ENCODE measurements around the gene PSAPL1. TPM values are rescaled to one million over a fixed set of nuclear protein-coding genes. Genes with fewer than 3 reads are reported as not detected.

Gene PSAPL1
- total and polyA plus RNA-seq, 2 of the 8 experiments (the other 6 are each of a cell fraction or from before 2014, with no cell fraction given) = 0.03 TPM; not detected in 1

DNA sequence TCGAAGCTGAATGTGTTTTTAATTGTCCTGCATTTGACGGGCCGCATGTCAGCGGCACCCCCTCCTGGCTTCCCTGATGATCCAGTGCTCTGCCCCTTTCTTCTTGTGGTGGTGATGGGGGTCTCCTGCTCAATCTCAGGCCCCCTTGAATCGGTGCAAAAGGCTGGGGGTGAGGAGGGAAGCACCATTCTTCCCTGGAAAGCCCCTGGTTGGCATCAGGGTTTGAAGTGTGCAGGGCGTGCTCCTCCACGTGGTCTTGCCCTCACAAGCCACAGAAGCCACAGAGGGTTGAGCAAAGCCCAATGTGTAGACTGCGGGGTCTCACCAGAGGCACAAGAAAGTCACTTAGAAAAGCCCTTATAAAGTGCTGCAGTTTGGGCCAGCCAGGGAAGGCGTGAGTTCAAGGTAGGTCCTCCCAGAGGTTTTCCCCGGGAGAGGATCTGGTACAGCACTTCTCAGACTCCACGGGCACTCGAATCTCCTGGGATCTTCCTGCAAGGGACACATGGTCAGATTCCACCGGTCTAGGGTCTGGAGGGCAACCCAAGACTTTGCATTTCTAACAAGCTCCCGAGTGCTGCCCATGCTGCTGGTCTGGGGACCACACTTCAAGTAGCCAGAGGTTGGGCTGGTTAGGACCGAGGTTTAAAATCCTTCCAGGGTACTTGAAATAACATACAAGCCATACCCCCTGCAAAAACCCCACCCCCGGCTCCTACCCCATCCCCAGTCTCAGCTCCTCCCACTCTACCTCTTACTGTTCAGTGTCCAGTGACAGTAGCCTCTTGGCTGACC, 35.1 kb downstream of the PSAPL1 start:
- Histone ChIP-seq H4K8ac (ENCODE audit: extremely low read depth, insufficient read depth, low read length) (no peak overlapping the region), H4K20me1 (replicated peaks in 1 of 2; ENCODE audit: control insufficient read depth in 1 of 2, insufficient read depth in 2 of 2, low read length in 2 of 2) (peaks cover 0 to 2% of the 10 kb centered on the region in 2 experiments), H3K9me3 (ENCODE audit: insufficient read depth in 2 of 2, low read depth in 1 of 2, low read length in 1 of 2) (no peaks in the 10 kb centered on the region), H3K36me3 (ENCODE audit: control insufficient read depth in 2 of 4, insufficient read depth in 4 of 4, low read length in 3 of 4) (no peaks in the 10 kb centered on the region), H2AK5ac (ENCODE audit: low read depth, low read length) (no peak overlapping the region), H2BK20ac (ENCODE audit: low read length) (no peak overlapping the region), H3K56ac (replicated peaks; ENCODE audit: insufficient read length, low read depth, low read length) (no peak overlapping the region), H3K4me3 (ENCODE audit: extremely low read depth in 1 of 4, insufficient read depth in 2 of 4, low read depth in 3 of 4, low read length in 4 of 4) (no peak overlapping the region), H2AFZ (ENCODE audit: low read length) (no peak overlapping the region), H3K9ac (replicated peaks in 1 of 4; ENCODE audit: extremely low read depth in 1 of 4, low read depth in 3 of 4, low read length in 3 of 4) (no peak overlapping the region), H3K14ac (ENCODE audit: insufficient read length) (no peak overlapping the region), H2BK120ac (replicated peaks; ENCODE audit: low read depth, low read length) (no peak overlapping the region), H2BK5ac (ENCODE audit: low read depth, low read length) (no peak overlapping the region), H3K4me1 (replicated peaks in 1 of 4; ENCODE audit: control insufficient read depth in 3 of 4, insufficient read depth in 4 of 4, low read length in 3 of 4) (no peaks in the 10 kb centered on the region), H3K18ac (ENCODE audit: extremely low read depth, low read length) (no peak overlapping the region), H3K4ac (replicated peaks; ENCODE audit: insufficient read length, low read depth, low read length) (no peak overlapping the region), H3K27ac (ENCODE audit: low read depth, low read length) (no peak overlapping the region), H3K27me3 (replicated peaks in 1 of 4; ENCODE audit: control insufficient read depth in 3 of 4, extremely low read depth in 1 of 4, insufficient read depth in 3 of 4, low read length in 3 of 4) (peaks cover 0 to 3% (median under 1%) of the 10 kb centered on the region in 4 experiments; a peak in 2 of 7 replicates), H2BK15ac (ENCODE audit: low read length) (no peak overlapping the region), H3K4me2 (ENCODE audit: insufficient read depth in 1 of 2, low read depth in 2 of 2, low read length in 2 of 2) (no peak overlapping the region), H4K5ac (ENCODE audit: insufficient read length, low read depth, low read length) (no peak overlapping the region), H3K23ac (ENCODE audit: insufficient read length) (no peak overlapping the region), H3K79me1 (ENCODE audit: low read depth, low read length) (no peaks in the 10 kb centered on the region), H2BK12ac (ENCODE audit: low read depth, low read length) (no peak overlapping the region), H3K23me2 (ENCODE audit: low read depth, low read length) (peaks cover 9% of the 10 kb centered on the region; the same call in 1 of the 2 replicates), H3K79me2 (ENCODE audit: control insufficient read depth in 1 of 2, insufficient read depth in 2 of 2, low read length in 2 of 2) (no peaks in the 10 kb centered on the region), H4K91ac (replicated peaks; ENCODE audit: insufficient read length, low read length) (no peak overlapping the region)
- POLR2A ChIA-PET (ENCODE audit: partially characterized antibody) = no interaction called here
- CTCF ChIA-PET (ENCODE audit: partially characterized antibody) = interaction anchor here (1.0 to 1.2 kb wide), 2 partner anchors 9 to 330 kb away, joined by 3 read pairs; no protein-coding TSS in a partner anchor
- WGBS, 2 experiments (ENCODE audit: extremely low coverage in 1 of 2, insufficient coverage in 1 of 2, insufficient read length in 1 of 2, insufficient replicate concordance in 2 of 2, low coverage in 1 of 2, low lambda C conversion rate in 2 of 2, missing lambda C conversion rate in 1 of 2) = 92% methylated on average over 16 of the region's 16 CpGs; no CpG with 5 or more reads in 1 of the 2 experiments
- FAIRE-seq = no peak
- DNase-seq (ENCODE audit: low read depth in 1 of 2, low spot score in 2 of 2) = no peak
- no peak for TF ChIP-seq EP300 (IDR thresholded peaks at IDR 0.05; ENCODE audit: borderline replicate concordance in 1 of 2, low read depth in 2 of 2, low read length in 2 of 2)

Measured in H1 (cell line).